SH-SY5Y (cell line): ENCODE results near the gene ARHGEF40.

Source experiments
- GATA2 ChIP-seq: IDR thresholded peaks from 2 replicates; pipeline ENCODE4 v1.6.1; 2011; ENCODE audit warnings: mild to moderate bottlenecking, low read depth, low read length
- GATA3 ChIP-seq: IDR thresholded peaks from 2 replicates; pipeline ENCODE4 v1.6.1; 2011; ENCODE audit warnings: low read depth, mild to moderate bottlenecking, low read length, moderate library complexity

DNA sequence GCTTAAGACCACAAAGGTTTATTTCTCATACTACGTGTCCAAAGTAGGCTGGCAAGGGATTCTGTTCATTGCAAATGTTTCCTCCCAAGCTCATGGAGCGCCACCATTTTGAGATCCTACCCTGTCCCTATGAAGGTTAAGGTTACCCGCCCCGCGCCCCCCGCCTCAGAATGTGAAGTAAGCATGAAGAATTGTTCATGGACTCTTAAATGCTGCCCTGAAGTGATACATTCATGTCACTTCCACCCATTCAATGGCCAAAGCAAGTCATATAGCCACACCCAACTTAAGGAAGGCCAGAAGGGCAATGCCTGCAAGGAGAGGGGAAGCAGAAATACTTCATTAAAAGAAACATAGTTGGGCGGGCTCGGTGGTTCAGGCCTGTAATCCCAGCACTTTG, 35.0 kb downstream of the ARHGEF40 start:
- TF ChIP-seq GATA2 = no peak
- TF ChIP-seq GATA3 = no peak
